Liver (tissue), 3 donors: ENCODE results near the gene PHF20.

ENCODE experiments used
- CTCF ChIP-seq: fragments of 150-350 bp; IDR thresholded peaks from 2 replicates; pipeline ENCODE4 v1.5.1; 2017; ENCODE audit warnings: improper control_type of control experiment, low read depth, low read length; ENCODE audit not compliant: missing input control
- RAD21 ChIP-seq, 2 donors: IDR thresholded peaks; 2 replicates each; pipeline ENCODE4 v1.6.1; 2016; ENCODE audit warnings: antibody characterized with exemption in 2 of 2, mild to moderate bottlenecking in 2 of 2
- RXRA ChIP-seq, 2 donors: IDR thresholded peaks; 2 replicates each; pipeline ENCODE4 v1.6.1; 2017 to 2018; ENCODE audit warnings: antibody characterized with exemption in 2 of 2, mild to moderate bottlenecking in 1 of 2
- SP1 ChIP-seq: IDR thresholded peaks from 2 replicates; pipeline ENCODE4 v1.6.1; 2018; ENCODE audit warnings: antibody characterized with exemption, mild to moderate bottlenecking
- TAF1 ChIP-seq: conservative IDR thresholded peaks from 2 replicates; pipeline ENCODE4 v1.6.1; 2016; ENCODE audit warnings: antibody characterized with exemption, mild to moderate bottlenecking
- YY1 ChIP-seq: IDR thresholded peaks from 2 replicates; pipeline ENCODE4 v1.6.1; 2016; ENCODE audit warnings: antibody characterized with exemption, mild to moderate bottlenecking
- TF ChIP-seq, protein P1 (sequence below): IDR thresholded peaks from 2 replicates; pipeline ENCODE4 v1.6.1; 2016; ENCODE audit warnings: antibody characterized with exemption, mild to moderate bottlenecking
- TF ChIP-seq, protein P2 (sequence below): IDR thresholded peaks from 2 replicates; pipeline ENCODE4 v1.6.1; 2016; ENCODE audit warnings: antibody characterized with exemption
- donor health status: healthy.
- donor health status: healthy.

- TF ChIP-seq CTCF (no peak), TAF1 (no peak), YY1 (no peak), SP1 (no peak), RAD21 (IDR thresholded peaks at IDR 0.05) (no peak), RXRA (IDR thresholded peaks at IDR 0.05) (peak in 1 of 2 donors; percentile 13)
- TF ChIP-seq, protein P1, sequence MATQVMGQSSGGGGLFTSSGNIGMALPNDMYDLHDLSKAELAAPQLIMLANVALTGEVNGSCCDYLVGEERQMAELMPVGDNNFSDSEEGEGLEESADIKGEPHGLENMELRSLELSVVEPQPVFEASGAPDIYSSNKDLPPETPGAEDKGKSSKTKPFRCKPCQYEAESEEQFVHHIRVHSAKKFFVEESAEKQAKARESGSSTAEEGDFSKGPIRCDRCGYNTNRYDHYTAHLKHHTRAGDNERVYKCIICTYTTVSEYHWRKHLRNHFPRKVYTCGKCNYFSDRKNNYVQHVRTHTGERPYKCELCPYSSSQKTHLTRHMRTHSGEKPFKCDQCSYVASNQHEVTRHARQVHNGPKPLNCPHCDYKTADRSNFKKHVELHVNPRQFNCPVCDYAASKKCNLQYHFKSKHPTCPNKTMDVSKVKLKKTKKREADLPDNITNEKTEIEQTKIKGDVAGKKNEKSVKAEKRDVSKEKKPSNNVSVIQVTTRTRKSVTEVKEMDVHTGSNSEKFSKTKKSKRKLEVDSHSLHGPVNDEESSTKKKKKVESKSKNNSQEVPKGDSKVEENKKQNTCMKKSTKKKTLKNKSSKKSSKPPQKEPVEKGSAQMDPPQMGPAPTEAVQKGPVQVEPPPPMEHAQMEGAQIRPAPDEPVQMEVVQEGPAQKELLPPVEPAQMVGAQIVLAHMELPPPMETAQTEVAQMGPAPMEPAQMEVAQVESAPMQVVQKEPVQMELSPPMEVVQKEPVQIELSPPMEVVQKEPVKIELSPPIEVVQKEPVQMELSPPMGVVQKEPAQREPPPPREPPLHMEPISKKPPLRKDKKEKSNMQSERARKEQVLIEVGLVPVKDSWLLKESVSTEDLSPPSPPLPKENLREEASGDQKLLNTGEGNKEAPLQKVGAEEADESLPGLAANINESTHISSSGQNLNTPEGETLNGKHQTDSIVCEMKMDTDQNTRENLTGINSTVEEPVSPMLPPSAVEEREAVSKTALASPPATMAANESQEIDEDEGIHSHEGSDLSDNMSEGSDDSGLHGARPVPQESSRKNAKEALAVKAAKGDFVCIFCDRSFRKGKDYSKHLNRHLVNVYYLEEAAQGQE: no peak
- TF ChIP-seq, protein P2, sequence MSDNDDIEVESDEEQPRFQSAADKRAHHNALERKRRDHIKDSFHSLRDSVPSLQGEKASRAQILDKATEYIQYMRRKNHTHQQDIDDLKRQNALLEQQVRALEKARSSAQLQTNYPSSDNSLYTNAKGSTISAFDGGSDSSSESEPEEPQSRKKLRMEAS: no peak
Measured at GRCh38 chr20:35776513-35777101, 4.8 kb downstream of the PHF20 start.
